Motor neuron (in vitro differentiated cells): Measurements from ENCODE around the gene CREB3L2. TPM values are rescaled to one million over a fixed set of nuclear protein-coding genes. Genes with fewer than 3 reads are reported as not detected.
"Not testable (repeated sequence)": the region's sequence is repeated elsewhere in the genome, so short reads cannot be mapped to it uniquely, and the experiment has no call there.

ENCODE experiments used
- ATAC-seq, 8 experiments: fragments of 200-7000 bp; cut with Tn5 transposase; replicated peaks in 6 of 8; 2 replicates each; pipeline ENCODE4 v1.8.0; 2021; ENCODE audit warnings: mild to moderate bottlenecking in 8 of 8, moderate library complexity in 8 of 8
- H3K27ac ChIP-seq, 2 donors: fragments of 250-450 bp; sonication (Bioruptor Pico); 2 replicates each; pipeline ENCODE4 v1.9.0; 2021; ENCODE audit warnings: antibody characterized with exemption in 2 of 2, mild to moderate bottlenecking in 2 of 2, moderate library complexity in 1 of 2
- H3K4me1 ChIP-seq, 2 donors: fragments of 250-450 bp; sonication (Bioruptor Pico); replicated peaks in 1 of 2; 2 replicates each; pipeline ENCODE4 v1.6.1; 2021; ENCODE audit warnings: antibody characterized with exemption in 2 of 2, mild to moderate bottlenecking in 2 of 2, moderate library complexity in 1 of 2
- H3K4me3 ChIP-seq, 5 donors: fragments of 250-450 bp; sonication (Bioruptor Pico); 2 replicates each; pipeline ENCODE4 v1.9.0; 2021; ENCODE audit warnings: antibody characterized with exemption in 5 of 5, mild to moderate bottlenecking in 5 of 5, moderate library complexity in 4 of 5
- WGBS, 10 experiments: fragments of 450-650 bp; shearing (Covaris generic); methylation state at CpG; one replicate each; pipeline ENCODE4 v1.0.0; 2022; 5-methylcytosine and 5-hydroxymethylcytosine counted together
- in situ Hi-C, 9 experiments: fragments of 400-800 bp; cut with MboI; loops; one replicate each; pipeline ENCODE4 v1.15.0; 2021; ENCODE audit warnings: low sequenced_read_pairs in 9 of 9, low pct_unique_long_range_greater_than_20kb in 2 of 9; ENCODE audit not compliant: unreplicated experiment in 9 of 9
- total RNA-seq, 8 experiments: library from RNA; unstranded; fragments of 300-600 nt; gene quantifications; 2 replicates each; pipeline versions ENCODE4 v1.2.3 to v1.2.4, GENCODE V29; 2022

CREB3L2 gene, protein sequence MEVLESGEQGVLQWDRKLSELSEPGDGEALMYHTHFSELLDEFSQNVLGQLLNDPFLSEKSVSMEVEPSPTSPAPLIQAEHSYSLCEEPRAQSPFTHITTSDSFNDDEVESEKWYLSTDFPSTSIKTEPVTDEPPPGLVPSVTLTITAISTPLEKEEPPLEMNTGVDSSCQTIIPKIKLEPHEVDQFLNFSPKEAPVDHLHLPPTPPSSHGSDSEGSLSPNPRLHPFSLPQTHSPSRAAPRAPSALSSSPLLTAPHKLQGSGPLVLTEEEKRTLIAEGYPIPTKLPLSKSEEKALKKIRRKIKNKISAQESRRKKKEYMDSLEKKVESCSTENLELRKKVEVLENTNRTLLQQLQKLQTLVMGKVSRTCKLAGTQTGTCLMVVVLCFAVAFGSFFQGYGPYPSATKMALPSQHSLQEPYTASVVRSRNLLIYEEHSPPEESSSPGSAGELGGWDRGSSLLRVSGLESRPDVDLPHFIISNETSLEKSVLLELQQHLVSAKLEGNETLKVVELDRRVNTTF
- total RNA-seq: 10 to 100 TPM in 3 of 8 experiments, 1 to 10 TPM in 5; 2.4 to 33.0 (median 6.4) TPM

DNA sequence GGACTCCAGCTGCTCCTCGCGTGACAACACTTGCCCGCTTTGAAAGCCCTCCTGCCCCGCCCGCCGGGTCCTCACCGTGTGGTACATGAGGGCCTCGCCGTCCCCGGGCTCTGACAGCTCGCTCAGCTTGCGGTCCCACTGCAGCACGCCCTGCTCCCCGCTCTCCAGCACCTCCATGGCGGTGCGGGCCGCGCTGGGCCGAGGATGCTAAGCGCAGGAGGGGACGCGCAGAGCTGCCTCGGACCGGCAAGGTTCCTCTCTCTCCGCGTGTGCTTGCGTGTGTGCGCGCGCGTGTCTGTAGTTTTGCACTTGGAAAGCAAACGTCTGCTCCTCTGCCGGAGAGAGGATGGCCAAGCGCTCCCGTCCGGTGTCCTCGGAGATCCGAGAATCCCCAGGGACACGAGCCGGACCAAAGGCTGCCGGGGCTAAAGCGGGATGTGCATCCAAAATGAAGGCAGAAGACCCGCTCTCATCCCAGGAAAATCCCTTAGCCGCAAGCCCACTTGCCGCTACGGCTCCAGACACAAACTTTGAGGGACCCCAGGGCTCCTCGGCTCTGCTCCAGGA is at the start of gene CREB3L2:
CREB3L2 (minus strand) TSS at position 558 of the 567 bp plus-strand sequence; CDS start at position 177, 381 bp downstream.
- peak; percentile 29 to 66 (median 64) for ATAC-seq
- 0 to 3% (median 0%) methylated on average over 1 to 11 of the region's 47 CpGs; no CpG with 5 or more reads in 5 of the 10 experiments for WGBS, 10 experiments
- H3K4me1 ChIP-seq: peaks cover 14 to 18% of the 10 kb centered on the region in 2 donors
- peak within 1 kb of the TSS; percentile 20 to 22 for H3K27ac ChIP-seq
- H3K4me3 ChIP-seq: peak within 1 kb of the TSS; percentile 50 to 68 (median 61)
- in situ Hi-C loops: loop anchor here in 6 of 9 experiments (10.0 to 25.0 kb wide), 4 partner anchors 89 to 389 kb away; no protein-coding TSS in a partner anchor

DNA sequence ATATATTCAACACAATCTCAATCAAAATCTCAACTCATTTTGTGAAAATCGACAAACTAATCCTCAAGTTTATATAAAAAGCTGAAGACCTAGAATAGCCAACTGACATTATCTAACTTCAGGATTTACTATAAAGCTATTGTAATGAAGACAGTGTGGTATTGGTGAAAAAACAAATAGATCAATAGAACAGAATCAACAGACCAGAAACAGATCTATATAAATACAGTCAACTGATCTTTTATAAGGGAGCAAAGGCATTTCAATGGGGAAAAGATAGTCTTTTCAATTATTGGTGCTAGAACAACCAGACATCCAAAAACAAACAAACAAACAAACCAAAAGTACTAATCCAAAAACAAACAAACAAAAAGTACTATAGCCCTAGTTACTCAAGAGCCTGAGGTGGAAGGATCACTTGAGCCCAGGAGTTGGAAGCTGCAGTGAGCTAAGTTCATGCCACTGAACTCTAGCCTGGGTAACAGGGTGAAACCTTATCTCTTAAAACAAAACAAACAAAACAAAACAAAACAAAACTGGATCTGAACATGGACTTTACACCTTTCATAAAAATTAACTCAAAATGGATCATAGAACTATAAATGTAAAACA is 47.7 kb upstream of the CREB3L2 start:
- no peak overlapping the region for H3K27ac ChIP-seq
- WGBS, 10 experiments: 0 to 100% (median 83%) methylated on average over 1 of the region's 1 CpG; no CpG with 5 or more reads in 3 of the 10 experiments
- in situ Hi-C loops: no loop called here

DNA sequence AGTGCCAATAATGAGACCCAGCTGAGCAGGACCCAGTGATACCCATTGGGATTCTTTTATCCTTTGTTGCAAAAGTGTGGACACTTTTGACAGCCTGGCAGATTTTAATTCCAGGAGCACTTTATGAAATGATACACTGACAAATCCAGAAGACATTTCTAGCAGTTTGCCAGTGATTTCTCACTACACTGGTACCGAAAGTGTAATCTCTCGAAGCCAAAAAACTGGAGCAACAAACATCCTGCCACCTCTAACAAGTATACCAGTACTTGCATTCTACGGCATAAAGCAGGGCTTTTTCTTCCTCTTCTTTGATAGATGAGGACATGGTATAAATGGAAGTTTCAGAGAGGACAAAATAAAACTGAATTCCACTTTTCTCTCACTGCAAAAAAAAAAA is 46.0 kb upstream of the CREB3L2 start:
- Histone ChIP-seq H3K27ac (no peak overlapping the region), H3K4me1 (no peaks in the 10 kb centered on the region), H3K4me3 (no peak overlapping the region)
- in situ Hi-C loops: no loop called here
- 15 to 100% (median 93%) methylated on average over 1 to 3 of the region's 3 CpGs for WGBS, 10 experiments
- no peak for ATAC-seq

More for the DNA sequence above, 47.7 kb upstream of the CREB3L2 start:
- Histone ChIP-seq H3K4me1 (no peaks in the 10 kb centered on the region), H3K4me3 (no peak overlapping the region)
- ATAC-seq: no peak

DNA sequence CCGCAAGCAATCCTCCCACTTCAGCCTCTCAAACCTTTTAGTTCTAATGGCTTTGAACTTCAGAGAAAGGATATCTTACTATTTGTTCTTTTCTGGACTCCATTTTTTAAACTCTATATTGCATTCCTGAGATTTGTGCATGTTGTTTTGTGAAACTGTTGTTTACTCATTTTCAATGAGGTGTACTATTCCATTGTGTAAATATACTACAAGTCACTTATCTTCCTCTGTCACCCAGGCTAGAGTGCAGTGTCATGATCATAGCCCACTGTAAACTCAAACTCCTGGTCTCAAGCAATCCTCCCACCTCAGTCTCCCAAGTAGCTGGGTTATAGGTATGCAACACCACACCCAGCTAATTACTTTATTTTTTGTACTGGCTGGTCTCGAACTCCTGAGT is 43.0 kb upstream of the CREB3L2 start:
- in situ Hi-C loops: no loop called here
- 0 to 100% (median 89%) methylated on average over 1 to 2 of the region's 2 CpGs; no CpG with 5 or more reads in 1 of the 10 experiments for WGBS, 10 experiments
- H3K4me1 ChIP-seq: no peaks in the 10 kb centered on the region

DNA sequence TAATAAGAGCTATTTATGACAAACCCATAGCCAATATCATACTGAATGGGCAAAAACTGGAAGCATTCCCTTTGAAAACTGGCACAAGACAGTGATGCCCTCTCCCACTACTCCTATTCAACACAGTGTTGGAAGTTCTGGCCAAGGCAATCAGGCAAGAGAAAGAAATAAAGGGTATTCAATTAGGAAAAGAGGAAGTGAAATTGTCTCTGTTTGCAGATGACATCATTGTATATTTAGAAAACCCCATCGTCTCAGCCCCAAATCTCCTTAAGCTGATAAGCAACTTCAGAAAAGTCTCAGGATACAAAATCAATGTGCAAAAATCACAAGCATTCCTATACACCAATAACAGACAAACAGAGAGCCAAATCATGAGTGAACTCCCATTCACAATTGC is 38.2 kb upstream of the CREB3L2 start:
- WGBS, 10 experiments: 83% methylated on average over 1 of the region's 1 CpG; no CpG with 5 or more reads in 8 of the 10 experiments
- H3K27ac ChIP-seq, H3K4me1 ChIP-seq, ATAC-seq, in situ Hi-C loops, H3K4me3 ChIP-seq: not testable (repeated sequence)

More for the DNA sequence above, 43.0 kb upstream of the CREB3L2 start:
- no peak overlapping the region for H3K27ac ChIP-seq
- H3K4me3 ChIP-seq: no peak overlapping the region
- ATAC-seq: no peak

DNA sequence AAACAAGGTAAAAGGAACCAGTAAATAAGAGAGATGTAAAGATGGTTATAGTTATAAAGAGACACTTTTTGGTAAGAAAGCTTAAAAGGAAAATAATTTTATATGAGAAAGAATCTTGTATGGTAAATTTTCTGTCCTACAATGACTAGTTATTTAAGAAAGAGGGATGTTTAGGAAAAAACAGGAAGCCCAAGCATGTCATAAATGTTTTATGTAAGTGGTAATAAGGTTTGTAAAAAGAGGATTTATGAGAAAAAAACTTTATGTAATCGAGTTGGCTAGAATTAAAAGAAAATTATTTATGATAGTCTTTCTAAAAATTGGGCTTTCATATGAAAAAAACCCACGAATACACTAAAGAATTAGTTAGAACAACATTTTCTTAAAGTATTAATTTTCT is 34.2 kb upstream of the CREB3L2 start:
- Histone ChIP-seq H3K27ac (no peak overlapping the region), H3K4me1 (no peaks in the 10 kb centered on the region), H3K4me3 (no peak overlapping the region)
- WGBS, 10 experiments: 4 to 69% (median 25%) methylated on average over 1 to 2 of the region's 2 CpGs
- ATAC-seq: no peak
- in situ Hi-C loops: no loop called here

DNA sequence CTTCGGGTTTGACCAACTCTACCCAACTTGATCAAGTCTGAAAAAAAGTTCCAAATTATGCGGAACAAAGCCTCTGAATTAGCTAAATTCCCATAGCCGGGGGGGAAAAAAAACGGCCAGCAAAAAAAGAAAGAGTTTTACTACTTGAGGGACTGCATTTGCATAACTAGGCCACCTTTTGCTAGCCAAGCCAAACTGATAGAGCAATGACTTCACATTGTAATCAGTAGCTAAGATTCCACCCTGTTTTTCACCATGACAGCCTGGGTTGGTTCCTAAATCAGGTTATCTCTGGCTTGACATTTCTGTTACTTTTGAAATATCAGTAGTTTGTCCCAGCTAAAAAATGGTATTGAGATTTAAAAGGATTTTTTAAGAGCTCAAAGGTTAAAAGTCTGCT is 31.4 kb upstream of the CREB3L2 start:
- no peak overlapping the region for H3K27ac ChIP-seq
- H3K4me3 ChIP-seq: no peak overlapping the region
- no peak for ATAC-seq
- in situ Hi-C loops: no loop called here
- no peaks in the 10 kb centered on the region for H3K4me1 ChIP-seq
- 38 to 100% (median 65%) methylated on average over 1 to 4 of the region's 4 CpGs for WGBS, 10 experiments

DNA sequence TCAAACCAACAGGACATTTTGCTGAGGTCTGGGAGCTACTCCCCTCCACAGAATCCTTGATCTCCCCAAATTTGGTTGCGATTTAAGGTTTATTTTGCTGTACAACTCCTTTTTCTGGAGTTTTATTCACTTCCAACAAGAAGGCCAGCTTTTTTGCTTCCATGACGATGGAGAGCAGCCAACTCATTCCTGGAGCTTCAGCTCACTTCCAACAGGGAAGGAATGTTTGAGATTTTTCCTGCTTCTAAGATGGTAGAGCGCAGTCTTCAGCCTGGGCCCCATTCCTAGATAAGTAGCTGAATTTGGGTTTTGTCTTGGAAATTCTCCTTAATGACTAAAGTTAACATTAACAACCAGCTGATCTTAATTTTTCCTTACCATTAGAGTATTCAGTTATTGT is 30.9 kb upstream of the CREB3L2 start:
- in situ Hi-C loops: no loop called here
- Histone ChIP-seq H3K4me3 (no peak overlapping the region), H3K27ac (no peak overlapping the region), H3K4me1 (no peaks in the 10 kb centered on the region)
- no peak for ATAC-seq
- WGBS, 10 experiments: 19 to 100% (median 83%) methylated on average over 1 to 3 of the region's 3 CpGs

DNA sequence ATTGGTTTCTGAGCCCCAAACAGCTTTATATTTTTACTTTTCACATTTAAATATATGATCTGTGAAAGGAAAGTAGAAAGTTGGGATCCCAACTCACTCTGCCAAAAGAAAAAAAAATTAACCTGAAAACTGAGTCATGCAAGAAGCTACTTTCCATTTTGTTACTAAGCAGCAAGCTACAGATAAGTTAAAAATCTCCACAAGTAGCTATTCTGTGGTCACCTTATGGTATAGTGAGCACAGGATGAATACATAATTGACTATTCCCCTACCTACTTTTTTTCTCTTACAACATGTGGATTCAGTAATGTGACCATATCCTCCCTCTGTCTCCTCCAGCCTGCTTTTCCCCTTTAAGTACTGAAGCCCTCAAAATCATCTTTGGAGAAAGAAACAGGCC is 30.3 kb upstream of the CREB3L2 start:
- H3K4me1 ChIP-seq: no peaks in the 10 kb centered on the region
- H3K27ac ChIP-seq: no peak overlapping the region
- in situ Hi-C loops: no loop called here
- no peak overlapping the region for H3K4me3 ChIP-seq
- no peak for ATAC-seq

DNA sequence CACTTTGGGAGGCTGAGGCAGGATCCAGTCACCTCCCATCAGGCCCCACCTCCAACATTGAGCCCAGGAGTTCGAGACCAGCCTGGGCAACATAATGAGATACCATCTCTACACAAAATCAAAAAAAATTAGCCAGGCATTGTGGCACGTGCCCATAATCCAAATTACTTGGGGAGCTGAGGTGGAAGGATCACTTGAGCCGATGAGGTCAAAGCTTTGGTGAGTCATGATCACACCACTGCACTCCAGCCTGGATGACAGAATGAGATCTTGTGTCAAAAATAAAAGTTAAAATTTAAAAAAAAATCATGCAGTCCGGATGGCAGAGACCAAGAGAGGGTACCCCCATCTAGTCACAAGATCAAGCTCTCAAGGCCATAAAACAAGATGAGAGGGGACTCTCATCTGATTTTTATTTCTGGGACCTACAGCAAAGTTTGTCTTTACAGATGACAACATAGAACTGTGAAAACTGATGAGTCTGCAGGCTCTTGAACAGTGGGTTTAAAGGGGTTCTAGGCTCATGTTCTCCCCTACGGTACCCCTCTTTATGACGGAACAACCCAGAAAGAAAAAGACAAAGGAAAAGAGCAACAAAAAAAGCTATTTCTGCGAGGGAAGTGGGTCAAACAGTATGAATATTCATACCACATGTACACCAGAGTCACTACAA is 28.9 kb upstream of the CREB3L2 start:
- peak in 7 of 8 experiments; percentile 56 to 93 (median 72) for ATAC-seq
- Histone ChIP-seq H3K27ac (no peak overlapping the region), H3K4me3 (no peak overlapping the region), H3K4me1 (no peaks in the 10 kb centered on the region)
- in situ Hi-C loops: no loop called here
- 5 to 100% (median 86%) methylated on average over 1 to 7 of the region's 7 CpGs; no CpG with 5 or more reads in 1 of the 10 experiments for WGBS, 10 experiments

DNA sequence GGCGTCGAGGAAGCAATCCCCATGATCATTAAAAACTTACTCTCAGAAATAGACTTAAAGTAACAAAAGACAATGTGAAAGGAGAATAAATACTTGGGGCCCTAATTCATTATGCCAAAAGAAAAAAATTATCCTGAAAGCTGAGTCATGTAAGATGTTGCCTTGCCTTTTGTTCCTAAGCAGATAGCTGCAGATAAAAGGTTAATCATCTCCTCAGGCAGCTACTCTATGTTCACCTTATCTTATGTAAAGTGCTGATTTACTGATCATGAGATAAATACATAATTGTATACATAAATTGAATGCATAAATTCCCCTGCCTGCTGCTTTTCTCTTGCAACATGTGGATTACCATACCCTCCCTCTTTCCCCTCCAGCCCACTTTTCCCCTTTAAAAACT is 28.1 kb upstream of the CREB3L2 start:
- Histone ChIP-seq H3K4me1 (no peaks in the 10 kb centered on the region), H3K4me3 (no peak overlapping the region), H3K27ac (no peak overlapping the region)
- peak in 4 of 8 experiments; percentile 19 to 41 (median 26) for ATAC-seq
- in situ Hi-C loops: no loop called here
- 17 to 100% (median 83%) methylated on average over 1 to 2 of the region's 2 CpGs; no CpG with 5 or more reads in 2 of the 10 experiments for WGBS, 10 experiments

DNA sequence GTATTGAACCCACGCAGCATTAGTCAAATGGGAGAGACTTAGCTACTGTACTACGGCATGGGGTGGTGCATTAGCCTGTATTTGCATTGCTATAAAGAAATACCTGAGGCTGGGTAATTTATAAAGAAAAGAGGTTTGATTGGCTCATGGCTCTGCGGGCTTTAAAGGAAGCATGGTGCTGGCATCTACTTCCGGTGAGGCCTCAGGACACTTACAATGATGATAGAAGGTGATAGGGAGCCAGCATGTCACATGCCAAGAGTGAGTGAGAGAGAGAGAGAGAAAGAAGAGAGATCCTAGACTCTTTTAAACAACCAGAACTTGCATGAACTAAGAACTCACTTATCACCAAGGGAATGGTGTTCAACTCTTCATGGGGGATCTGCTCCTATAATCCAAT is 27.2 kb upstream of the CREB3L2 start:
- Histone ChIP-seq H3K27ac (no peak overlapping the region), H3K4me3 (no peak overlapping the region), H3K4me1 (no peaks in the 10 kb centered on the region)
- no peak for ATAC-seq
- WGBS, 10 experiments: 43 to 100% (median 91%) methylated on average over 1 to 4 of the region's 4 CpGs; no CpG with 5 or more reads in 2 of the 10 experiments
- in situ Hi-C loops: no loop called here
